ENCODE data around the gene IFITM10.

DNA sequence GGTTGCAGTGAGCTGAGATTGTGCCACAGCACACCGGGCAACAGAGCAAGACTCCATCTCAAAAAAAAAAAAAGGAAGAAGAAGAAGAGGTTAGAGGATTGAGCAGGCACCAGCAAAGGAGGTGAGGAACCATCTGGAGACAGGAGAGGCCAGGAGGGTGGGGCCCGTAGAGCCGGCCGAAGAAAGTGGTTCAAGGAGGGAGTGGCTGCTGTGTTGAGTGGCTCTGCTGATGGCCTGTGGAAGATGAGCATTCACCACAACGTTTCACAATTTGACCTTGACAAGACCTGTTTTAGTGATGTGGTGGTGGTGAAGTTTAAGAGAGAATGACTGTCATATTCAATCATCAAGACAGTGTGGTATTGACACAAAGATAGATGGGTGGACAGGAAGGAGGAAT, 20.1 kb upstream of the IFITM10 start:
- TF ChIP-seq, protein P1, sequence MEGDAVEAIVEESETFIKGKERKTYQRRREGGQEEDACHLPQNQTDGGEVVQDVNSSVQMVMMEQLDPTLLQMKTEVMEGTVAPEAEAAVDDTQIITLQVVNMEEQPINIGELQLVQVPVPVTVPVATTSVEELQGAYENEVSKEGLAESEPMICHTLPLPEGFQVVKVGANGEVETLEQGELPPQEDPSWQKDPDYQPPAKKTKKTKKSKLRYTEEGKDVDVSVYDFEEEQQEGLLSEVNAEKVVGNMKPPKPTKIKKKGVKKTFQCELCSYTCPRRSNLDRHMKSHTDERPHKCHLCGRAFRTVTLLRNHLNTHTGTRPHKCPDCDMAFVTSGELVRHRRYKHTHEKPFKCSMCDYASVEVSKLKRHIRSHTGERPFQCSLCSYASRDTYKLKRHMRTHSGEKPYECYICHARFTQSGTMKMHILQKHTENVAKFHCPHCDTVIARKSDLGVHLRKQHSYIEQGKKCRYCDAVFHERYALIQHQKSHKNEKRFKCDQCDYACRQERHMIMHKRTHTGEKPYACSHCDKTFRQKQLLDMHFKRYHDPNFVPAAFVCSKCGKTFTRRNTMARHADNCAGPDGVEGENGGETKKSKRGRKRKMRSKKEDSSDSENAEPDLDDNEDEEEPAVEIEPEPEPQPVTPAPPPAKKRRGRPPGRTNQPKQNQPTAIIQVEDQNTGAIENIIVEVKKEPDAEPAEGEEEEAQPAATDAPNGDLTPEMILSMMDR (IDR thresholded peaks at IDR 0.05), result no peak
- TF ChIP-seq POLR2A (IDR thresholded peaks at IDR 0.05), result no peak
